Putamen (tissue), 1 donor: ENCODE data around the gene VWDE.

Experiments used
- DNase-seq: peaks from one replicate; pipeline ENCODE4 v3.0.0-alpha.2; 2016; ENCODE audit warnings: low spot score

Gene VWDE

GRCh38 chr7:12281038-12281437, 122.6 kb downstream of the VWDE start:
- no peak for DNase-seq
